ENCODE results near the gene GRIN2D.

The GRIN2D gene

DNA sequence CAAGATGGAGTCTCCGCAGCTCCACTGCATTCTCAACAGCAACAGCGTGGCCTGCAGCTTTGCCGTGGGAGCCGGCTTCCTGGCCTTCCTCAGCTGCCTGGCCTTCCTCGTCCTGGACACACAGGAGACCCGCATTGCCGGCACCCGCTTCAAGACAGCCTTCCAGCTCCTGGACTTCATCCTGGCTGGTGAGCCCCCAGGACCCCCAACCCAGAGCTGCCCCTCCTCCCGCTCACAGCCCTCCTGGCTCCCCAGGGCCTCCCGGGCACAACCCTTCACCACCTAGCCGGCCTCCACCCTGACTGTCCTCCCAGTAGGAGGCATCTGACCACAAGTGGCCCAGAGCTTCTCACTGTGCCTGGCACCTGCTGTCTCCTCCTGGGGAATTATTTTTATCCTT, 19.9 kb upstream of the GRIN2D start:
- TF ChIP-seq HOXD13 (CRISPR knock-in tag; IDR thresholded peaks at IDR 0.05; ENCODE audit: borderline replicate concordance), result no peak
- TF ChIP-seq, protein P1, sequence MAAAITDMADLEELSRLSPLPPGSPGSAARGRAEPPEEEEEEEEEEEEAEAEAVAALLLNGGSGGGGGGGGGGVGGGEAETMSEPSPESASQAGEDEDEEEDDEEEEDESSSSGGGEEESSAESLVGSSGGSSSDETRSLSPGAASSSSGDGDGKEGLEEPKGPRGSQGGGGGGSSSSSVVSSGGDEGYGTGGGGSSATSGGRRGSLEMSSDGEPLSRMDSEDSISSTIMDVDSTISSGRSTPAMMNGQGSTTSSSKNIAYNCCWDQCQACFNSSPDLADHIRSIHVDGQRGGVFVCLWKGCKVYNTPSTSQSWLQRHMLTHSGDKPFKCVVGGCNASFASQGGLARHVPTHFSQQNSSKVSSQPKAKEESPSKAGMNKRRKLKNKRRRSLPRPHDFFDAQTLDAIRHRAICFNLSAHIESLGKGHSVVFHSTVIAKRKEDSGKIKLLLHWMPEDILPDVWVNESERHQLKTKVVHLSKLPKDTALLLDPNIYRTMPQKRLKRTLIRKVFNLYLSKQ (tag by site-specific recombination; IDR thresholded peaks at IDR 0.05; ENCODE audit: borderline replicate concordance), result no peak
- no peak for TF ChIP-seq ZNF626 (tag by site-specific recombination; IDR thresholded peaks at IDR 0.05)
- TF ChIP-seq ZNF10 (tag by site-specific recombination; IDR thresholded peaks at IDR 0.05), result no peak
- TF ChIP-seq ZNF26 (tag by site-specific recombination; IDR thresholded peaks at IDR 0.05), result no peak
- TF ChIP-seq ZSCAN30 (tag by site-specific recombination; IDR thresholded peaks at IDR 0.05), result no peak
- TF ChIP-seq ZBTB20 (tag by site-specific recombination; IDR thresholded peaks at IDR 0.05), result no peak
- TF ChIP-seq, protein P2, sequence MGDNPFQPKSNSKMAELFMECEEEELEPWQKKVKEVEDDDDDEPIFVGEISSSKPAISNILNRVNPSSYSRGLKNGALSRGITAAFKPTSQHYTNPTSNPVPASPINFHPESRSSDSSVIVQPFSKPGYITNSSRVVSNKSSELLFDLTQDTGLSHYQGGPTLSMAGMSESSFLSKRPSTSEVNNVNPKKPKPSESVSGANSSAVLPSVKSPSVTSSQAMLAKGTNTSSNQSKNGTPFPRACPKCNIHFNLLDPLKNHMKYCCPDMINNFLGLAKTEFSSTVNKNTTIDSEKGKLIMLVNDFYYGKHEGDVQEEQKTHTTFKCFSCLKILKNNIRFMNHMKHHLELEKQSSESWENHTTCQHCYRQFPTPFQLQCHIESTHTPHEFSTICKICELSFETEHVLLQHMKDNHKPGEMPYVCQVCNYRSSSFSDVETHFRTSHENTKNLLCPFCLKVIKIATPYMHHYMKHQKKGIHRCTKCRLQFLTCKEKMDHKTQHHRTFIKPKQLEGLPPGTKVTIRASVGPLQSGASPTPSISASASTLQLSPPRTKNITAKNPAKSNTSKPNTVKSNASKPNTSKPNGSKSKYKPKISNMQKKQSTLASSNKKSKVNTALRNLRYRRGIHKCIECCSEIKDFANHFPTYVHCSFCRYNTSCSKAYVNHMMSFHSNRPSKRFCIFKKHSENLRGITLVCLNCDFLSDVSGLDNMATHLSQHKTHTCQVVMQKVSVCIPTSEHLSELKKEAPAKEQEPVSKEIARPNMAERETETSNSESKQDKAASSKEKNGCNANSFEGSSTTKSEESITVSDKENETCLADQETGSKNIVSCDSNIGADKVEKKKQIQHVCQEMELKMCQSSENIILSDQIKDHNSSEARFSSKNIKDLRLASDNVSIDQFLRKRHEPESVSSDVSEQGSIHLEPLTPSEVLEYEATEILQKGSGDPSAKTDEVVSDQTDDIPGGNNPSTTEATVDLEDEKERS (tag by site-specific recombination; IDR thresholded peaks at IDR 0.05), result no peak
- no peak for TF ChIP-seq ZNF704 (tag by site-specific recombination; IDR thresholded peaks at IDR 0.05)
- TF ChIP-seq ZNF248 (tag by site-specific recombination; IDR thresholded peaks at IDR 0.05), result no peak
- TF ChIP-seq ZNF19 (tag by site-specific recombination; IDR thresholded peaks at IDR 0.05; ENCODE audit: low read depth), result no peak
- TF ChIP-seq ZNF266 (tag by site-specific recombination; IDR thresholded peaks at IDR 0.05; ENCODE audit: low read depth), result no peak
- TF ChIP-seq ZNF777 (tag by site-specific recombination; IDR thresholded peaks at IDR 0.05; ENCODE audit: borderline replicate concordance), result no peak
- TF ChIP-seq SCRT1 (tag by site-specific recombination; IDR thresholded peaks at IDR 0.05; ENCODE audit: borderline replicate concordance), result no peak
- no peak for TF ChIP-seq ZNF426 (tag by site-specific recombination; IDR thresholded peaks at IDR 0.05)
- TF ChIP-seq ZNF169 (tag by site-specific recombination; IDR thresholded peaks at IDR 0.05), result no peak
- TF ChIP-seq ZNF324 (tag by site-specific recombination; IDR thresholded peaks at IDR 0.05), result no peak
- Histone ChIP-seq H3K36me3 (ENCODE audit: control insufficient read depth in 2 of 2, insufficient read depth in 1 of 2, low read length in 2 of 2) (no peaks in the 10 kb centered on the region; a peak in 1 of 3 replicates), H3K4me3 (ENCODE audit: low read depth, low read length) (no peak overlapping the region), H3K9me3 (ENCODE audit: control insufficient read depth, insufficient read depth, low read depth, low read length) (no peaks in the 10 kb centered on the region), H3K4me1 (ENCODE audit: control insufficient read depth, insufficient read depth, low read length) (peaks cover 12% of the 10 kb centered on the region), H3K27ac (ENCODE audit: extremely low read depth, low read depth, low read length) (peak overlapping the region; percentile 61)
- CTCF ChIA-PET, result interaction anchor here (0.5 to 1.6 kb wide), 2 partner anchors 10 to 186 kb away, joined by 3 read pairs; partner anchors contain the start of genes SYNGR4 and TMEM143
- POLR2A ChIA-PET, result interaction anchor here (1.0 to 1.8 kb wide), 3 partner anchors 8 to 52 kb away, joined by 3 to 12 read pairs (median 4); partner anchors contain the start of genes SYNGR4 and TMEM143

DNA sequence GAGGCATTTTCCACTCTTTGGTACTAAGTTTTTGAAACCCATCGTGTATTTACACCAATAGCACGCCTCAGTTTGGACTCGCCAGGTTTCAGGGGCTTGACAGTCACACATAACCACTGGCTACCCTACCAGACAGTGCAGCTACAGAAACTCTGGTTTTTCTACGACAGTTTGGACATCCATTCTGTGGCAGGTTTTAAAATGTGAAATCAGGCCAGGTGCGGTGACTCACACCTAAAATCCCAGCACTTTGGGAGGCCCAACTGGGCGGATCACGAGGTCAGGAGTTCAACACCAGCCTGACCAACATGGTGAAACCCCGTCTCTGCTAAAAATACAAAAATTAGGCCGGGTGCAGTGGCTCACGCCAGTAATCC, 15.3 kb upstream of the GRIN2D start:
- Histone ChIP-seq H3K36me3 (ENCODE audit: control insufficient read depth in 2 of 2, insufficient read depth in 1 of 2, low read length in 2 of 2) (peaks cover 10 to 16% of the 10 kb centered on the region in 2 experiments), H3K27ac (ENCODE audit: extremely low read depth, low read depth, low read length) (no peak overlapping the region), H3K4me3 (ENCODE audit: low read depth, low read length) (no peak overlapping the region), H3K4me1 (ENCODE audit: control insufficient read depth, insufficient read depth, low read length) (peaks cover 5% of the 10 kb centered on the region), H3K9me3 (ENCODE audit: control insufficient read depth, insufficient read depth, low read depth, low read length) (no peaks in the 10 kb centered on the region)
- ChIA-PET CTCF (no interaction called here), POLR2A (no interaction called here)
- no peak for TF ChIP-seq ZNF629 (tag by site-specific recombination; IDR thresholded peaks at IDR 0.05)
- TF ChIP-seq ZNF585B (tag by site-specific recombination; IDR thresholded peaks at IDR 0.05), result no peak
- TF ChIP-seq FEZF1 (tag by site-specific recombination; IDR thresholded peaks at IDR 0.05), result no peak
- no peak for TF ChIP-seq INSM2 (tag by site-specific recombination; IDR thresholded peaks at IDR 0.05)
- TF ChIP-seq ZFP41 (tag by site-specific recombination; IDR thresholded peaks at IDR 0.05; ENCODE audit: borderline replicate concordance), result no peak
- no peak for TF ChIP-seq ZNF776 (tag by site-specific recombination; IDR thresholded peaks at IDR 0.05; ENCODE audit: borderline replicate concordance)
- TF ChIP-seq, protein P3, sequence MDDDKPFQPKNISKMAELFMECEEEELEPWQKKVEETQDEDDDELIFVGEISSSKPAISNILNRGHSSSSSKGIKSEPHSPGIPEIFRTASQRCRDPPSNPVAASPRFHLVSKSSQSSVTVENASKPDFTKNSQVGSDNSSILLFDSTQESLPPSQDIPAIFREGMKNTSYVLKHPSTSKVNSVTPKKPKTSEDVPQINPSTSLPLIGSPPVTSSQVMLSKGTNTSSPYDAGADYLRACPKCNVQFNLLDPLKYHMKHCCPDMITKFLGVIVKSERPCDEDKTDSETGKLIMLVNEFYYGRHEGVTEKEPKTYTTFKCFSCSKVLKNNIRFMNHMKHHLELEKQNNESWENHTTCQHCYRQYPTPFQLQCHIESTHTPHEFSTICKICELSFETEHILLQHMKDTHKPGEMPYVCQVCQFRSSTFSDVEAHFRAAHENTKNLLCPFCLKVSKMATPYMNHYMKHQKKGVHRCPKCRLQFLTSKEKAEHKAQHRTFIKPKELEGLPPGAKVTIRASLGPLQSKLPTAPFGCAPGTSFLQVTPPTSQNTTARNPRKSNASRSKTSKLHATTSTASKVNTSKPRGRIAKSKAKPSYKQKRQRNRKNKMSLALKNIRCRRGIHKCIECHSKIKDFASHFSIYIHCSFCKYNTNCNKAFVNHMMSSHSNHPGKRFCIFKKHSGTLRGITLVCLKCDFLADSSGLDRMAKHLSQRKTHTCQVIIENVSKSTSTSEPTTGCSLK (tag by site-specific recombination; IDR thresholded peaks at IDR 0.05), result no peak
